Esophagus muscularis mucosa (tissue), 4 donors: Measurements from ENCODE around the gene ADGRB2. TPM values are rescaled to one million over a fixed set of nuclear protein-coding genes. Genes with fewer than 3 reads are reported as not detected.

Experiments used
- DNase-seq: peaks from one replicate; pipeline ENCODE4 v3.0.0-alpha.2; 2017; ENCODE audit errors: extremely low spot score
- H3K27ac ChIP-seq, 4 donors: fragments of 200-600 bp; sonication (generic); replicated peaks in 1 of 4; 1 replicate in 3 of 4; 2 replicates in 1 of 4; pipeline ENCODE4 v1.5.1; 2016 to 2019; ENCODE audit warnings: mild to moderate bottlenecking in 1 of 4
- H3K27me3 ChIP-seq, 4 donors: fragments of 200-600 bp; sonication (generic); one replicate each; pipeline versions ENCODE4 v1.5.1 to v1.6.0; 2016 to 2019
- H3K36me3 ChIP-seq, 4 donors: fragments of 200-600 bp; sonication (generic); one replicate each; pipeline ENCODE4 v1.5.1; 2016 to 2019
- H3K4me1 ChIP-seq, 4 donors: fragments of 200-600 bp; sonication (generic); one replicate each; pipeline ENCODE4 v1.5.1; 2016 to 2019
- H3K4me3 ChIP-seq, 4 donors: fragments of 200-600 bp; sonication (generic); 1 replicate in 2 of 4; 2 replicates in 2 of 4; pipeline ENCODE4 v1.5.1; 2016 to 2019; ENCODE audit warnings: mild to moderate bottlenecking in 4 of 4, moderate library complexity in 1 of 4
- H3K9me3 ChIP-seq, 4 donors: fragments of 200-600 bp; sonication (generic); 1 replicate in 3 of 4; 2 replicates in 1 of 4; pipeline ENCODE4 v1.5.1; 2016 to 2019
- CTCF ChIP-seq, 3 experiments: fragments of 200-600 bp in 2 of 3; fragments of 450-650 bp in 1 of 3; sonication (generic) in 2 of 3; IDR thresholded peaks; one replicate each; pipeline ENCODE4 v1.5.1; 2017 to 2019; ENCODE audit warnings: antibody characterized with exemption in 3 of 3, mild to moderate bottlenecking in 2 of 3, moderate library complexity in 1 of 3
- EP300 ChIP-seq: sonication (generic); formaldehyde crosslinking; IDR thresholded peaks from one replicate; pipeline ENCODE4 v1.6.1; 2017; ENCODE audit warnings: antibody characterized with exemption
- POLR2A ChIP-seq: fragments of 450-650 bp; IDR thresholded peaks from one replicate; pipeline ENCODE4 v1.6.1; 2017; ENCODE audit warnings: antibody characterized with exemption, moderate library complexity, mild to moderate bottlenecking, low read depth
- POLR2AphosphoS5 ChIP-seq, 2 donors: sonication (generic); formaldehyde crosslinking; IDR thresholded peaks; one replicate each; pipeline ENCODE4 v1.6.1; 2017; ENCODE audit warnings: antibody characterized with exemption in 2 of 2
- WGBS: methylation state at CpG from one replicate; pipeline ENCODE4 v1.1.5; 2018; 5-methylcytosine and 5-hydroxymethylcytosine counted together
- intact Hi-C: fragments of 100-400 bp; cut with DNase I; formaldehyde crosslinking; loops from one replicate; pipeline ENCODE4 v1.15.1; 2023
- total RNA-seq, 4 donors: library from RNA; depleted of rRNA; stranded (reverse); fragments of >200 nt; gene quantifications; one replicate each; pipeline versions ENCODE4 v1.1.0 to v1.2.1, GENCODE V29; 2016

ADGRB2 gene
- total RNA-seq, 4 donors from 2014 or later, result 0.83 to 4.2 (median 2.1) TPM

DNA sequence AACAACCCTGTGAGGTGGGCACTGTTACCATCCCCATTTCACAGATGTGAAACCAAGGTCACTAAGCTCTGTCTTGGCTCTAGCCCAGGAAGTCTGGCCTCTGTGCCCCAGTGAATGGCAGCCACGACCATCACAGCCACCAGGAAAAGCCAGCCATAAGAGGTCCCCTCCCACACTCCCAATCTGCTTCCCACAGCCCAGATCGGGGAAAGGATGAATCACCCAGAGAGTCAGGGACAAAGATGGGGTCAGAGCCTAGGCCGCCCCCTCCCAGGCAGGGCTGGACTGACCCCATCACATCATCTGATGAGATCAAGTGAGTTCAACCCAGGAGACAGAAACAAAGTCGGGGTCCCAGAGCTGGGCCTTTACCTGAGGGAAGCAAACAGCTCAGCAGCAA, 37.4 kb downstream of the ADGRB2 start:
- H3K9me3 ChIP-seq, result no peaks in the 10 kb centered on the region
- H3K4me1 ChIP-seq, result no peaks in the 10 kb centered on the region
- no peak overlapping the region for H3K4me3 ChIP-seq
- DNase-seq, result no peak
- H3K27me3 ChIP-seq, result peaks cover 0 to 9% (median 0%) of the 10 kb centered on the region in 4 donors
- WGBS, result 63% methylated on average over 3 of the region's 4 CpGs
- no peak overlapping the region for H3K27ac ChIP-seq
- intact Hi-C loops, result no loop called here
- TF ChIP-seq POLR2AphosphoS5 (IDR thresholded peaks at IDR 0.05), result no peak
- TF ChIP-seq EP300, result no peak
- TF ChIP-seq POLR2A, result no peak
- TF ChIP-seq CTCF (IDR thresholded peaks at IDR 0.05), result no peak
- H3K36me3 ChIP-seq, result no peaks in the 10 kb centered on the region

- TF ChIP-seq POLR2AphosphoS5 (IDR thresholded peaks at IDR 0.05), result no peak
- TF ChIP-seq EP300, result no peak
- no peak for TF ChIP-seq CTCF (IDR thresholded peaks at IDR 0.05)
- no peak for TF ChIP-seq POLR2A
- H3K36me3 ChIP-seq, result no peaks in the 10 kb centered on the region
- no peak overlapping the region for H3K27ac ChIP-seq
- no peaks in the 10 kb centered on the region for H3K4me1 ChIP-seq
- WGBS, result 85% methylated on average over 6 of the region's 12 CpGs
- H3K9me3 ChIP-seq, result no peaks in the 10 kb centered on the region
- no peak for DNase-seq
- H3K4me3 ChIP-seq, result no peak overlapping the region
- peaks cover 0 to 9% (median 0%) of the 10 kb centered on the region in 4 donors for H3K27me3 ChIP-seq
- intact Hi-C loops, result no loop called here
Measured at GRCh38 chr1:31725777-31726535, 38.2 kb downstream of the ADGRB2 start.

DNA sequence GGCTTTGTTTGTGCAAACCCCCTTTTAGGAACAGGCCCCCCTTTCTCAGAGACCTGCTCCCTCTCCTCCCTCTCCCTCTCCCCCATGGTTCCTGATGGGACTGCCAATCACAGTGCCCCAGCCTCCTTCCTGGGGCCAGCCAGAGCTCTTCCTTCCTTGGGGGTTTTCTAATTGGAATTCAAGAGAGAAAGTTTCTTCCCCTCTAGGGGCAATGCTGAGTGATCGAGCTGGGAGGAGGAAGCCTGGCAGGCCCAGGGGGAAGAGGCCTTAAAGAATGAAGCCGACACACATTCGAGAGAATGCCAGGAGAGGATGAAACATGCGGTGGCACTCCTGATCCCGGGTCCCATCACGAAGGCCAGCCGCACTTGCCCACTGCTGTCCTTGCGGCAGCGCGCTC, 39.0 kb downstream of the ADGRB2 start:
- intact Hi-C loops, result no loop called here
- H3K9me3 ChIP-seq, result no peaks in the 10 kb centered on the region
- no peaks in the 10 kb centered on the region for H3K4me1 ChIP-seq
- no peaks in the 10 kb centered on the region for H3K36me3 ChIP-seq
- H3K27ac ChIP-seq, result no peak overlapping the region
- no peak for TF ChIP-seq EP300
- TF ChIP-seq CTCF (IDR thresholded peaks at IDR 0.05), result no peak
- no peak for TF ChIP-seq POLR2AphosphoS5 (IDR thresholded peaks at IDR 0.05)
- no peak for TF ChIP-seq POLR2A
- DNase-seq, result no peak
- H3K4me3 ChIP-seq, result no peak overlapping the region
- WGBS, result 82% methylated on average over 9 of the region's 10 CpGs
- peaks cover 0 to 9% (median 0%) of the 10 kb centered on the region in 4 donors for H3K27me3 ChIP-seq

GRCh38 chr1:31723828-31724359, 40.2 kb downstream of the ADGRB2 start:
- no peak for DNase-seq
- TF ChIP-seq POLR2AphosphoS5 (IDR thresholded peaks at IDR 0.05) (no peak), POLR2A (no peak), EP300 (no peak), CTCF (IDR thresholded peaks at IDR 0.05) (no peak)
- Histone ChIP-seq H3K27ac (no peak overlapping the region), H3K36me3 (no peaks in the 10 kb centered on the region), H3K4me3 (no peak overlapping the region), H3K4me1 (no peaks in the 10 kb centered on the region), H3K27me3 (peaks cover 0 to 9% (median 0%) of the 10 kb centered on the region in 4 donors), H3K9me3 (no peaks in the 10 kb centered on the region)
- 64% methylated on average over 4 of the region's 5 CpGs for WGBS
- intact Hi-C loops, result no loop called here
